Measurements from ENCODE around the gene RXRA. TPM values are rescaled to one million over a fixed set of nuclear protein-coding genes. Genes with fewer than 3 reads are reported as not detected.

The RXRA gene
- total and polyA plus RNA-seq, 2 donors (not counting 1 experiment from before 2014, with no cell fraction given) = 2.6 to 6.8 TPM

GRCh38 chr9:134402182-134402581 lies 75.9 kb downstream of the RXRA start:
- Histone ChIP-seq H3K36me3 (replicated peaks in 1 of 2; ENCODE audit: control extremely low read depth in 1 of 2, control insufficient read depth in 1 of 2, extremely low read depth in 1 of 2, insufficient read depth in 2 of 2, low read length in 1 of 2) (no peaks in the 10 kb centered on the region), H3K4me1 (ENCODE audit: control insufficient read depth in 2 of 2, insufficient read depth in 2 of 2, low read length in 2 of 2) (peaks cover 46 to 50% of the 10 kb centered on the region in 2 donors), H3K79me2 (ENCODE audit: control insufficient read depth, insufficient read depth, low read length) (no peaks in the 10 kb centered on the region), H3K4me2 (replicated peaks; ENCODE audit: low read depth, low read length, poor library complexity, severe bottlenecking) (no peak overlapping the region), H3K27ac (ENCODE audit: low read length in 2 of 2) (no peak overlapping the region), H3K4me3 (ENCODE audit: control extremely low read depth in 1 of 5, extremely low read depth in 1 of 5, insufficient read depth in 1 of 5, low read depth in 2 of 5, low read length in 4 of 5) (no peak overlapping the region), H3K9ac (ENCODE audit: low read length) (no peak overlapping the region), H2AFZ (ENCODE audit: insufficient read depth, low read depth, low read length, poor library complexity, severe bottlenecking) (no peak overlapping the region), H3K9me3 (ENCODE audit: control extremely low read depth in 1 of 3, control insufficient read depth in 2 of 3, insufficient read depth in 1 of 3, low read length in 2 of 3) (peaks cover 0 to 16% (median 9%) of the 10 kb centered on the region in 3 donors), H3K27me3 (replicated peaks in 1 of 4; ENCODE audit: control extremely low read depth in 1 of 4, control insufficient read depth in 3 of 4, insufficient read depth in 4 of 4, low read length in 3 of 4) (no peaks in the 10 kb centered on the region), H4K20me1 (ENCODE audit: control insufficient read depth, insufficient read depth, low read length, poor library complexity, severe bottlenecking) (peaks cover 37% of the 10 kb centered on the region)
- intact Hi-C loops (cut with micrococcal nuclease) = no loop called here
- Mint-ChIP-seq H3K4me3 (no peak overlapping the region), H3K27me3 (no peaks in the 10 kb centered on the region), H3K27ac (no peak overlapping the region), H3K9me3 (ENCODE audit: insufficient read depth) (no peaks in the 10 kb centered on the region), H3K4me1 (peaks cover 38% of the 10 kb centered on the region)
- POLR2A ChIA-PET = no interaction called here
- no peak for ATAC-seq (ENCODE audit: low read depth)
- 90% methylated on average over 12 of the region's 12 CpGs for WGBS (ENCODE audit: insufficient coverage)
- CTCF ChIA-PET = interaction anchor here (1.3 to 2.2 kb wide), 2 partner anchors 8 to 41 kb away, joined by 3 to 5 read pairs; no protein-coding TSS in a partner anchor
- TF ChIP-seq EZH2 (IDR thresholded peaks at IDR 0.05; ENCODE audit: borderline replicate concordance, insufficient read depth, low read depth, low read length, poor library complexity, severe bottlenecking) (no peak), CTCF (IDR thresholded peaks at IDR 0.05) (no peak)
- DNase-seq = peak; percentile 19

GRCh38 chr9:134403292-134403681 lies 77.0 kb downstream of the RXRA start:
- intact Hi-C loops (cut with micrococcal nuclease) = no loop called here
- H4K20me1 ChIP-seq (ENCODE audit: control insufficient read depth, insufficient read depth, low read length, poor library complexity, severe bottlenecking) = peaks cover 46% of the 10 kb centered on the region
- no peaks in the 10 kb centered on the region for H3K9me3 Mint-ChIP-seq (ENCODE audit: insufficient read depth)
- H3K27me3 ChIP-seq (replicated peaks in 1 of 4; ENCODE audit: control extremely low read depth in 1 of 4, control insufficient read depth in 3 of 4, insufficient read depth in 4 of 4, low read length in 3 of 4) = no peaks in the 10 kb centered on the region
- no peak overlapping the region for H3K4me3 Mint-ChIP-seq
- peaks cover 0 to 16% (median 9%) of the 10 kb centered on the region in 3 donors for H3K9me3 ChIP-seq (ENCODE audit: control extremely low read depth in 1 of 3, control insufficient read depth in 2 of 3, insufficient read depth in 1 of 3, low read length in 2 of 3)
- H3K36me3 ChIP-seq (replicated peaks in 1 of 2; ENCODE audit: control extremely low read depth in 1 of 2, control insufficient read depth in 1 of 2, extremely low read depth in 1 of 2, insufficient read depth in 2 of 2, low read length in 1 of 2) = no peaks in the 10 kb centered on the region
- H3K4me3 ChIP-seq (ENCODE audit: control extremely low read depth in 1 of 5, extremely low read depth in 1 of 5, insufficient read depth in 1 of 5, low read depth in 2 of 5, low read length in 4 of 5) = no peak overlapping the region
- 55% methylated on average over 11 of the region's 11 CpGs for WGBS (ENCODE audit: insufficient coverage)
- ChIA-PET CTCF (interaction anchor here (1.0 to 2.2 kb wide), 3 partner anchors 9 to 40 kb away, joined by 3 to 5 read pairs (median 5); no protein-coding TSS in a partner anchor), POLR2A (no interaction called here)
- no peak overlapping the region for H3K9ac ChIP-seq (ENCODE audit: low read length)
- peak overlapping the region; percentile 67 for H3K27ac Mint-ChIP-seq
- ATAC-seq (ENCODE audit: low read depth) (no peak), DNase-seq (no peak)
- peaks cover 52 to 55% of the 10 kb centered on the region in 2 donors for H3K4me1 ChIP-seq (ENCODE audit: control insufficient read depth in 2 of 2, insufficient read depth in 2 of 2, low read length in 2 of 2)
- no peak overlapping the region for H3K27ac ChIP-seq (ENCODE audit: low read length in 2 of 2)
- peak overlapping the region; percentile 80 for H3K4me2 ChIP-seq (replicated peaks; ENCODE audit: low read depth, low read length, poor library complexity, severe bottlenecking)
- no peaks in the 10 kb centered on the region for H3K27me3 Mint-ChIP-seq
- H3K79me2 ChIP-seq (ENCODE audit: control insufficient read depth, insufficient read depth, low read length) = peaks cover 3% of the 10 kb centered on the region
- TF ChIP-seq EZH2 (IDR thresholded peaks at IDR 0.05; ENCODE audit: borderline replicate concordance, insufficient read depth, low read depth, low read length, poor library complexity, severe bottlenecking) = no peak
- TF ChIP-seq CTCF (IDR thresholded peaks at IDR 0.05) = no peak
- H2AFZ ChIP-seq (ENCODE audit: insufficient read depth, low read depth, low read length, poor library complexity, severe bottlenecking) = no peak overlapping the region
- H3K4me1 Mint-ChIP-seq = peaks cover 42% of the 10 kb centered on the region
